ENCODE measurements around the gene DUSP19.

Gene DUSP19

GRCh38 chr2:183049420-183049819 lies 29.1 kb upstream of the DUSP19 start:
- Histone ChIP-seq H3K27me3 (ENCODE audit: insufficient read depth, low read length) (no peaks in the 10 kb centered on the region; the same call in 1 of the 2 replicates), H3K4me1 (ENCODE audit: insufficient read depth, low read length, severe bottlenecking) (no peaks in the 10 kb centered on the region), H4K20me1 (ENCODE audit: insufficient read depth, low read length) (no peaks in the 10 kb centered on the region), H3K9ac (ENCODE audit: low read length) (no peak overlapping the region), H3K9me2 (ENCODE audit: low read depth, low read length) (no peaks in the 10 kb centered on the region), H3F3A (ENCODE audit: insufficient read depth, low read length) (no peaks in the 10 kb centered on the region), H3K4me2 (ENCODE audit: low read length) (no peak overlapping the region), H3K79me2 (ENCODE audit: insufficient read depth, low read length) (no peaks in the 10 kb centered on the region), H3K9me3 (ENCODE audit: low read length) (no peaks in the 10 kb centered on the region), H2AFZ (ENCODE audit: low read length) (no peak overlapping the region), H3K4me3 (ENCODE audit: low read depth, low read length, poor library complexity, severe bottlenecking) (no peak overlapping the region), H3K36me3 (ENCODE audit: insufficient read depth, low read length) (no peaks in the 10 kb centered on the region; the same call in 1 of the 2 replicates), H3K27ac (ENCODE audit: low read depth, low read length, poor library complexity, severe bottlenecking) (no peak overlapping the region)
- TF ChIP-seq EZH2 (IDR thresholded peaks at IDR 0.05; ENCODE audit: borderline replicate concordance, low read length) (no peak), CTCF (IDR thresholded peaks at IDR 0.05; ENCODE audit: low read length) (no peak)

- H3K9me2 ChIP-seq (ENCODE audit: low read depth, low read length): no peaks in the 10 kb centered on the region
- TF ChIP-seq EZH2 (IDR thresholded peaks at IDR 0.05; ENCODE audit: borderline replicate concordance, low read length) (no peak), CTCF (IDR thresholded peaks at IDR 0.05; ENCODE audit: low read length) (no peak)
- H3K4me1 ChIP-seq (ENCODE audit: insufficient read depth, low read length, severe bottlenecking): no peaks in the 10 kb centered on the region
- H3F3A ChIP-seq (ENCODE audit: insufficient read depth, low read length): no peaks in the 10 kb centered on the region
- no peaks in the 10 kb centered on the region for H3K9me3 ChIP-seq (ENCODE audit: low read length)
- H3K4me3 ChIP-seq (ENCODE audit: low read depth, low read length, poor library complexity, severe bottlenecking): no peak overlapping the region
- H3K79me2 ChIP-seq (ENCODE audit: insufficient read depth, low read length): no peaks in the 10 kb centered on the region
- no peak overlapping the region for H3K4me2 ChIP-seq (ENCODE audit: low read length)
- H3K27me3 ChIP-seq (ENCODE audit: insufficient read depth, low read length): no peaks in the 10 kb centered on the region
- H3K9ac ChIP-seq (ENCODE audit: low read length): no peak overlapping the region
- no peak overlapping the region for H3K27ac ChIP-seq (ENCODE audit: low read depth, low read length, poor library complexity, severe bottlenecking)
- no peaks in the 10 kb centered on the region for H4K20me1 ChIP-seq (ENCODE audit: insufficient read depth, low read length)
- H3K36me3 ChIP-seq (ENCODE audit: insufficient read depth, low read length): no peaks in the 10 kb centered on the region
- no peak overlapping the region for H2AFZ ChIP-seq (ENCODE audit: low read length)
Observed at GRCh38 chr2:183057333-183057985, 21.1 kb upstream of the DUSP19 start.

- H2AFZ ChIP-seq (ENCODE audit: low read length): no peak overlapping the region
- H3K9me3 ChIP-seq (ENCODE audit: low read length): no peaks in the 10 kb centered on the region
- no peaks in the 10 kb centered on the region for H3K36me3 ChIP-seq (ENCODE audit: insufficient read depth, low read length)
- no peak overlapping the region for H3K4me3 ChIP-seq (ENCODE audit: low read depth, low read length, poor library complexity, severe bottlenecking)
- no peaks in the 10 kb centered on the region for H4K20me1 ChIP-seq (ENCODE audit: insufficient read depth, low read length)
- TF ChIP-seq EZH2 (IDR thresholded peaks at IDR 0.05; ENCODE audit: borderline replicate concordance, low read length): no peak
- no peak for TF ChIP-seq CTCF (IDR thresholded peaks at IDR 0.05; ENCODE audit: low read length)
- H3K4me2 ChIP-seq (ENCODE audit: low read length): no peak overlapping the region
- no peaks in the 10 kb centered on the region for H3K4me1 ChIP-seq (ENCODE audit: insufficient read depth, low read length, severe bottlenecking)
- no peaks in the 10 kb centered on the region for H3K79me2 ChIP-seq (ENCODE audit: insufficient read depth, low read length)
- H3K27me3 ChIP-seq (ENCODE audit: insufficient read depth, low read length): no peaks in the 10 kb centered on the region
- no peaks in the 10 kb centered on the region for H3K9me2 ChIP-seq (ENCODE audit: low read depth, low read length)
- no peaks in the 10 kb centered on the region for H3F3A ChIP-seq (ENCODE audit: insufficient read depth, low read length)
- no peak overlapping the region for H3K27ac ChIP-seq (ENCODE audit: low read depth, low read length, poor library complexity, severe bottlenecking)
- no peak overlapping the region for H3K9ac ChIP-seq (ENCODE audit: low read length)
Observed at GRCh38 chr2:183059561-183059960, 19.0 kb upstream of the DUSP19 start.
